Suprapubic skin (tissue), 4 donors: Measurements from ENCODE around the gene SCP2. TPM values are rescaled to one million over a fixed set of nuclear protein-coding genes. Genes with fewer than 3 reads are reported as not detected.

ENCODE experiments used
- DNase-seq, 2 donors: peaks; one replicate each; pipeline ENCODE4 v3.0.0-alpha.2; 2019; ENCODE audit warnings: low spot score in 2 of 2
- H3K27ac ChIP-seq: fragments of 200-600 bp; sonication (generic); one replicate; pipeline ENCODE4 v1.5.1; 2019
- H3K27me3 ChIP-seq: fragments of 200-600 bp; sonication (generic); one replicate; pipeline ENCODE4 v1.5.1; 2019
- H3K36me3 ChIP-seq: fragments of 200-600 bp; sonication (generic); one replicate; pipeline ENCODE4 v1.5.1; 2019
- H3K4me1 ChIP-seq: fragments of 200-600 bp; sonication (generic); one replicate; pipeline ENCODE4 v1.5.1; 2019
- H3K4me3 ChIP-seq: fragments of 200-600 bp; sonication (generic); one replicate; pipeline ENCODE4 v1.5.1; 2019; ENCODE audit warnings: mild to moderate bottlenecking
- H3K9me3 ChIP-seq: fragments of 200-600 bp; sonication (generic); one replicate; pipeline ENCODE4 v1.5.1; 2019
- CTCF ChIP-seq, 2 donors: fragments of 200-600 bp in 1 of 2; fragments of 450-650 bp in 1 of 2; sonication (generic) in 1 of 2; IDR thresholded peaks; one replicate each; pipeline ENCODE4 v1.5.1; 2016 to 2019; ENCODE audit warnings: antibody characterized with exemption in 2 of 2, mild to moderate bottlenecking in 1 of 2, moderate library complexity in 1 of 2
- EP300 ChIP-seq: sonication (generic); formaldehyde crosslinking; IDR thresholded peaks from one replicate; pipeline ENCODE4 v1.6.1; 2017; ENCODE audit warnings: antibody characterized with exemption
- POLR2A ChIP-seq, 2 donors: fragments of 450-650 bp; IDR thresholded peaks; one replicate each; pipeline ENCODE4 v1.6.1; 2017; ENCODE audit warnings: antibody characterized with exemption in 2 of 2, mild to moderate bottlenecking in 2 of 2, moderate library complexity in 2 of 2
- POLR2AphosphoS5 ChIP-seq, 3 donors: sonication (generic); formaldehyde crosslinking; IDR thresholded peaks; one replicate each; pipeline ENCODE4 v1.6.1; 2017; ENCODE audit warnings: antibody characterized with exemption in 3 of 3
- WGBS: methylation state at CpG from one replicate; pipeline ENCODE4 v1.1.5; 2018; 5-methylcytosine and 5-hydroxymethylcytosine counted together
- total RNA-seq, 4 donors: library from RNA; depleted of rRNA; stranded (reverse); fragments of >200 nt; gene quantifications; one replicate each; pipeline ENCODE4 v1.1.0, GENCODE V29; 2016

The SCP2 gene
- total RNA-seq, 4 donors from 2014 or later: 64.5 to 122 (median 113) TPM

- Histone ChIP-seq H3K9me3 (no peaks in the 10 kb centered on the region), H3K4me3 (no peak overlapping the region), H3K4me1 (no peaks in the 10 kb centered on the region), H3K27me3 (no peaks in the 10 kb centered on the region), H3K27ac (no peak overlapping the region), H3K36me3 (peaks cover 13% of the 10 kb centered on the region)
- TF ChIP-seq CTCF (IDR thresholded peaks at IDR 0.05) (no peak), EP300 (no peak), POLR2A (IDR thresholded peaks at IDR 0.05) (no peak), POLR2AphosphoS5 (IDR thresholded peaks at IDR 0.05) (no peak)
- no peak for DNase-seq
- 86% methylated on average over 19 of the region's 20 CpGs for WGBS
Measured at GRCh38 chr1:52904927-52905698, 22.0 kb upstream of the SCP2 start.

GRCh38 chr1:52906135-52906603 lies 20.9 kb upstream of the SCP2 start:
- H3K4me1 ChIP-seq: no peaks in the 10 kb centered on the region
- DNase-seq: no peak
- TF ChIP-seq CTCF (IDR thresholded peaks at IDR 0.05) (no peak), EP300 (no peak), POLR2AphosphoS5 (IDR thresholded peaks at IDR 0.05) (no peak), POLR2A (IDR thresholded peaks at IDR 0.05) (no peak)
- H3K27me3 ChIP-seq: no peaks in the 10 kb centered on the region
- 88% methylated on average over 5 of the region's 6 CpGs for WGBS
- no peak overlapping the region for H3K27ac ChIP-seq
- no peak overlapping the region for H3K4me3 ChIP-seq
- H3K9me3 ChIP-seq: no peaks in the 10 kb centered on the region
- peaks cover 10% of the 10 kb centered on the region for H3K36me3 ChIP-seq

- no peaks in the 10 kb centered on the region for H3K4me1 ChIP-seq
- no peak overlapping the region for H3K27ac ChIP-seq
- no peaks in the 10 kb centered on the region for H3K27me3 ChIP-seq
- no peak overlapping the region for H3K4me3 ChIP-seq
- TF ChIP-seq POLR2A (IDR thresholded peaks at IDR 0.05): no peak
- no peak for TF ChIP-seq POLR2AphosphoS5 (IDR thresholded peaks at IDR 0.05)
- no peak for TF ChIP-seq EP300
- TF ChIP-seq CTCF (IDR thresholded peaks at IDR 0.05): no peak
- peaks cover 10% of the 10 kb centered on the region for H3K36me3 ChIP-seq
- H3K9me3 ChIP-seq: no peaks in the 10 kb centered on the region
- DNase-seq: no peak
- 86% methylated on average over 9 of the region's 9 CpGs for WGBS
Measured at GRCh38 chr1:52907068-52907811, 19.8 kb upstream of the SCP2 start.

GRCh38 chr1:52907812-52908153 lies 19.3 kb upstream of the SCP2 start:
- 91% methylated on average over 10 of the region's 10 CpGs for WGBS
- H3K4me1 ChIP-seq: no peaks in the 10 kb centered on the region
- no peak overlapping the region for H3K27ac ChIP-seq
- no peaks in the 10 kb centered on the region for H3K9me3 ChIP-seq
- H3K36me3 ChIP-seq: peaks cover 10% of the 10 kb centered on the region
- no peaks in the 10 kb centered on the region for H3K27me3 ChIP-seq
- no peak for DNase-seq
- H3K4me3 ChIP-seq: no peak overlapping the region
- TF ChIP-seq POLR2A (IDR thresholded peaks at IDR 0.05) (no peak), EP300 (no peak)

GRCh38 chr1:52911541-52911940 lies 15.5 kb upstream of the SCP2 start:
- H3K27ac ChIP-seq: no peak overlapping the region
- peaks cover 17% of the 10 kb centered on the region for H3K4me1 ChIP-seq
- 100% methylated on average over 3 of the region's 10 CpGs for WGBS
- H3K36me3 ChIP-seq: no peaks in the 10 kb centered on the region
- no peak overlapping the region for H3K4me3 ChIP-seq
- TF ChIP-seq POLR2A (IDR thresholded peaks at IDR 0.05): no peak
- no peak for TF ChIP-seq EP300
- no peak for TF ChIP-seq POLR2AphosphoS5 (IDR thresholded peaks at IDR 0.05)
- TF ChIP-seq CTCF (IDR thresholded peaks at IDR 0.05): no peak
- peak in 1 of 2 donors; percentile 77 for DNase-seq
- no peaks in the 10 kb centered on the region for H3K9me3 ChIP-seq
- no peaks in the 10 kb centered on the region for H3K27me3 ChIP-seq
